ENCODE measurements around the gene CLEC10A.

DNA sequence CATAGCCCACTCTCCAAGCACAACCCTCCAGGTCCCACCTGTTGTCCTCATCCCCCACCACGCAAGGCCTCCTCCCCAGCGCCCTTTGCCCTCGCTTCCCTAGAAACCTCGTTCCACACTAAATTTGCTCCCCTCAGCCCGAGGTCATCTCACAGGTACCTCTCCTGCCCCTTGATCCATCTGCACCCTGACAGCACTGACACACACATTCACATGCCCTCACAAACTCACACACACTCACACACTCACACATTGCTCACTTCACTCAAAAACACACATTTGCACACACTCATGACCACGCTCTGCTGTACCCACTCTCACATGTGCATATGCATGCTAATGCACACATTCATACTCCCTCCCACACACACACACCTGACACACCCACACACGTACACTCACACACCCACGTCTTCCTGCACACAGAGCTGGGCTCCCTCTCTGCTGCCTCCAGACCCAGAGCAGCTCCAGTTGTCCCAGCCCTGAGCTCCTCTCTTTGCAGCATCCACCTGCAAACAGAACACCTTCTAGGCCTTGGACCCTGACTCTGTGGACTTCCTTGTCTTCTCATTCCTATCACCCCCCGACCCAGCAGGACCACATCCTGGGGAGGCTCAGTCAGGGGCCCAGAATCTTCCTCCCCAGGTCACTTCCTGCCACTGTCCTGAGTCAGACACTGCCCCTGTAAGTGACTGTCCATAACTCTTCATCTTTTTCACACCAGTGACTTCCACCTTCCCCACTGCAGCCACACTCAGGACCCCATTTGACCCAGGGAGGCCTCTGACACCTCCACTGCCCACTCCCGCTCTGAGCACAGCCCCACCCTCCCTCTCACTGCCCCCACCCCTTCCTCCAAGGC lies 29.6 kb upstream of the CLEC10A start:
- TF ChIP-seq, protein P1, sequence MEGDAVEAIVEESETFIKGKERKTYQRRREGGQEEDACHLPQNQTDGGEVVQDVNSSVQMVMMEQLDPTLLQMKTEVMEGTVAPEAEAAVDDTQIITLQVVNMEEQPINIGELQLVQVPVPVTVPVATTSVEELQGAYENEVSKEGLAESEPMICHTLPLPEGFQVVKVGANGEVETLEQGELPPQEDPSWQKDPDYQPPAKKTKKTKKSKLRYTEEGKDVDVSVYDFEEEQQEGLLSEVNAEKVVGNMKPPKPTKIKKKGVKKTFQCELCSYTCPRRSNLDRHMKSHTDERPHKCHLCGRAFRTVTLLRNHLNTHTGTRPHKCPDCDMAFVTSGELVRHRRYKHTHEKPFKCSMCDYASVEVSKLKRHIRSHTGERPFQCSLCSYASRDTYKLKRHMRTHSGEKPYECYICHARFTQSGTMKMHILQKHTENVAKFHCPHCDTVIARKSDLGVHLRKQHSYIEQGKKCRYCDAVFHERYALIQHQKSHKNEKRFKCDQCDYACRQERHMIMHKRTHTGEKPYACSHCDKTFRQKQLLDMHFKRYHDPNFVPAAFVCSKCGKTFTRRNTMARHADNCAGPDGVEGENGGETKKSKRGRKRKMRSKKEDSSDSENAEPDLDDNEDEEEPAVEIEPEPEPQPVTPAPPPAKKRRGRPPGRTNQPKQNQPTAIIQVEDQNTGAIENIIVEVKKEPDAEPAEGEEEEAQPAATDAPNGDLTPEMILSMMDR (IDR thresholded peaks at IDR 0.05): no peak
- TF ChIP-seq POLR2AphosphoS5 (IDR thresholded peaks at IDR 0.05) (no peak), POLR2A (IDR thresholded peaks at IDR 0.05) (no peak)
